GM18909 (cell line): ENCODE results near the gene ITFG2.
"Not testable (repeated sequence)": the region's sequence is repeated elsewhere in the genome, so short reads cannot be mapped to it uniquely, and the experiment has no call there.

Experiments used
- ATAC-seq: cut with Tn5 transposase; IDR thresholded peaks from one replicate; pipeline ENCODE4 v1.9.1; 2021; ENCODE audit warnings: mild to moderate bottlenecking; ENCODE audit not compliant: unreplicated experiment, poor library complexity

The ITFG2 gene

GRCh38 chr12:2858334-2858733 lies 45.9 kb downstream of the ITFG2 start:
- ATAC-seq = no peak

DNA sequence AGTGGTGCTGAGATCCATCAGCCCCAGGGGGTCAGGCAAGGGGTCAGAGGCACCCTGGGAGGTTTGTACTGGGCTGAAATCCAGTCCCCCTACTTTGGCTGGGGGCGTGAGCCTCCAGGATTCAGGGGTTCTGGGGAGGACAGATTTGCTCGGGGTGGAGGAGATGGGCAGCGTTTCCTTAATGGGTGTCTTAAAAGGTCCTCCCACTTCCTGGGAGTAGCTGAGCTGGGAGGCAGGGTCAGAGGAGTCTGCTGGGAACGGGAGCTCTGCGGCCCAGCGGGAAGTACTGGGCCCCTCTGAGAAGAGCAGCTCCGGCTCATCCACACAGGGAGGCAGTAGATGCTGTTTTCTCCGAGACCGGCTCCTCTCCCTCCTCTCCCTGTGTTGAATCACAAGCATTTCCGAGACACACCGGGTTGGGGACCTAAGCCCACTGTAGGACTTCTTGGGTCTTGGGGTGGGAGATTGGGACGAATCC lies 46.5 kb downstream of the ITFG2 start:
- no peak for ATAC-seq

GRCh38 chr12:2860170-2860569 lies 47.7 kb downstream of the ITFG2 start:
- ATAC-seq = no peak

- ATAC-seq = no peak
Observed at GRCh38 chr12:2862876-2863275, 50.4 kb downstream of the ITFG2 start.

DNA sequence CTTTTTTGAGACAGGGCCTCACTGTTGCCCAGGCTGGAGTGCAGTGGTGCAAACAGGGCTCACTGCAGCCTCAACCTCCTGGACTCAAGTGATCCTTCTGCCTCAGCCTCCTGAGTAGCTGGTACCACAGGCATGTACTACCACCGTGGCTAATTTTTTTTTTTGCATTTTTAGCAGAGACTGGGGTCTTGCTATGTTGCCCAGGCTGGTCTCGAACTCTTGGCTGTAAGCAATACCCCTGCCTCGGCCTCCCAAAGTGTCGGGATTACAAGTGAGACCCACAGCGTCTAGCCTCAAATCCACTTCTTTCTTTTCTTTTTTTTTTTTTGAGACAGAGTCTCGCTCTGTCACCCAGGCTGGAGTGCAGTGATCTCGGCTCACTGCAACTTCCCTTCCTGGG lies 50.9 kb downstream of the ITFG2 start:
- not testable (repeated sequence) for ATAC-seq

DNA sequence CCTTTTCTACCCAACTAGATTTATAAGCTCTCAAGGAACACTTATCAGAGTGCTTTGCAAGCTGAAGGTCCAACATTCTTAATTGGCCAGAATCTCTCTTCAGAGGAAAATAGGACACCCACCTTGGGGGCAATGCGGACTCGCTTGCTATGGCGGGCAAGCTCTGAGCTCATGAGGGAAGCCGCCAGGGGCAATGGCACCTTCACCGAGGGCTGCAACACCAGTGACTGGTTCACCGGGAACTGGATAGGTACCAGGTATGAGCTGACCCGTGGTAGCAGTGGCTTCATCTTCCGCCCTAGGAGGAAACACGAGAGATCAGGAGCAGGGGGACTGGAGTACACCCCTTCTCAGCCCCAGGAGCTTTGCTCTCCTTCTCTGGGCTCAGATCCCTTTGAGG lies 51.7 kb downstream of the ITFG2 start:
- no peak for ATAC-seq

- ATAC-seq = not testable (repeated sequence)
Observed at GRCh38 chr12:2868986-2869632, 56.6 kb downstream of the ITFG2 start.
